Vagina (tissue), 2 donors: ENCODE measurements around the gene NTSR1. TPM values are rescaled to one million over a fixed set of nuclear protein-coding genes. Genes with fewer than 3 reads are reported as not detected.

Source experiments
- DNase-seq, 2 donors: peaks; one replicate each; pipeline ENCODE4 v3.0.0-alpha.2; 2017; ENCODE audit errors: extremely low spot score in 2 of 2
- H3K27ac ChIP-seq: fragments of 200-600 bp; sonication (generic); one replicate; pipeline ENCODE4 v1.5.1; 2019
- H3K27me3 ChIP-seq: fragments of 200-600 bp; sonication (generic); one replicate; pipeline ENCODE4 v1.5.1; 2019
- H3K36me3 ChIP-seq, 2 donors: fragments of 200-600 bp; sonication (generic); one replicate each; pipeline ENCODE4 v1.5.1; 2017 to 2019
- H3K4me1 ChIP-seq: fragments of 200-600 bp; sonication (generic); one replicate; pipeline ENCODE4 v1.5.1; 2019
- H3K4me3 ChIP-seq, 2 donors: fragments of 200-600 bp; sonication (generic); 1 replicate in 1 of 2; 2 replicates in 1 of 2; pipeline ENCODE4 v1.5.1; 2016 to 2019
- H3K9me3 ChIP-seq: fragments of 200-600 bp; sonication (generic); one replicate; pipeline ENCODE4 v1.5.1; 2019
- CTCF ChIP-seq, 3 experiments: fragments of 450-650 bp in 2 of 3; fragments of 200-600 bp in 1 of 3; sonication (generic) in 1 of 3; IDR thresholded peaks; one replicate each; pipeline ENCODE4 v1.5.1; 2017 to 2019; ENCODE audit warnings: antibody characterized with exemption in 3 of 3, mild to moderate bottlenecking in 2 of 3, moderate library complexity in 2 of 3
- POLR2A ChIP-seq, 2 donors: fragments of 450-650 bp; IDR thresholded peaks; one replicate each; pipeline ENCODE4 v1.6.1; 2017; ENCODE audit warnings: antibody characterized with exemption in 2 of 2, mild to moderate bottlenecking in 2 of 2, moderate library complexity in 2 of 2
- POLR2AphosphoS5 ChIP-seq, 2 donors: sonication (generic); formaldehyde crosslinking; IDR thresholded peaks; one replicate each; pipeline ENCODE4 v1.9.0; 2017; ENCODE audit warnings: antibody characterized with exemption in 2 of 2, mild to moderate bottlenecking in 2 of 2, low read depth in 1 of 2; ENCODE audit not compliant: insufficient read depth in 1 of 2
- intact Hi-C: fragments of 100-400 bp; cut with DNase I; formaldehyde crosslinking; loops from one replicate; pipeline ENCODE4 v1.15.1; 2023
- total RNA-seq: library from RNA; depleted of rRNA; stranded (reverse); fragments of >200 nt; gene quantifications from one replicate; pipeline ENCODE4 v1.2.3, GENCODE V29; 2016

The NTSR1 gene
- total RNA-seq, 1 donor from 2014 or later: 0.49 TPM

- no peak for TF ChIP-seq CTCF (IDR thresholded peaks at IDR 0.05)
- no peak for TF ChIP-seq POLR2A (IDR thresholded peaks at IDR 0.05)
- no peak for TF ChIP-seq POLR2AphosphoS5 (IDR thresholded peaks at IDR 0.05; ENCODE audit: insufficient read depth in 1 of 2, low read depth in 1 of 2)
- Histone ChIP-seq H3K4me3 (no peak overlapping the region), H3K9me3 (no peaks in the 10 kb centered on the region), H3K27ac (no peak overlapping the region), H3K36me3 (no peaks in the 10 kb centered on the region), H3K4me1 (peaks cover 8% of the 10 kb centered on the region), H3K27me3 (no peaks in the 10 kb centered on the region)
- DNase-seq: no peak
- intact Hi-C loops: no loop called here
Observed at GRCh38 chr20:62765021-62765420, 56.4 kb downstream of the NTSR1 start.

- no peak for DNase-seq
- Histone ChIP-seq H3K27ac (no peak overlapping the region), H3K36me3 (no peaks in the 10 kb centered on the region), H3K4me1 (peaks cover 8% of the 10 kb centered on the region), H3K4me3 (no peak overlapping the region), H3K9me3 (no peaks in the 10 kb centered on the region), H3K27me3 (no peaks in the 10 kb centered on the region)
- TF ChIP-seq CTCF (IDR thresholded peaks at IDR 0.05): no peak
- TF ChIP-seq POLR2AphosphoS5 (IDR thresholded peaks at IDR 0.05; ENCODE audit: insufficient read depth in 1 of 2, low read depth in 1 of 2): no peak
- no peak for TF ChIP-seq POLR2A (IDR thresholded peaks at IDR 0.05)
- intact Hi-C loops: no loop called here
Observed at GRCh38 chr20:62765432-62766070, 56.9 kb downstream of the NTSR1 start.

- Histone ChIP-seq H3K4me1 (peaks cover 8% of the 10 kb centered on the region), H3K4me3 (no peak overlapping the region), H3K27me3 (no peaks in the 10 kb centered on the region), H3K27ac (no peak overlapping the region), H3K9me3 (no peaks in the 10 kb centered on the region), H3K36me3 (no peaks in the 10 kb centered on the region)
- TF ChIP-seq POLR2A (IDR thresholded peaks at IDR 0.05) (no peak), POLR2AphosphoS5 (IDR thresholded peaks at IDR 0.05; ENCODE audit: insufficient read depth in 1 of 2, low read depth in 1 of 2) (no peak), CTCF (IDR thresholded peaks at IDR 0.05) (no peak)
- intact Hi-C loops: no loop called here
- no peak for DNase-seq
Observed at GRCh38 chr20:62766071-62766450, 57.4 kb downstream of the NTSR1 start.

GRCh38 chr20:62766716-62767115 is 58.1 kb downstream of the NTSR1 start:
- H3K4me1 ChIP-seq: peaks cover 8% of the 10 kb centered on the region
- DNase-seq: no peak
- no peak overlapping the region for H3K4me3 ChIP-seq
- H3K36me3 ChIP-seq: no peaks in the 10 kb centered on the region
- no peak for TF ChIP-seq POLR2AphosphoS5 (IDR thresholded peaks at IDR 0.05; ENCODE audit: insufficient read depth in 1 of 2, low read depth in 1 of 2)
- H3K9me3 ChIP-seq: no peaks in the 10 kb centered on the region
- intact Hi-C loops: no loop called here
- H3K27me3 ChIP-seq: no peaks in the 10 kb centered on the region
- no peak overlapping the region for H3K27ac ChIP-seq

GRCh38 chr20:62768234-62768546 is 59.6 kb downstream of the NTSR1 start:
- Histone ChIP-seq H3K9me3 (no peaks in the 10 kb centered on the region), H3K27me3 (no peaks in the 10 kb centered on the region), H3K27ac (no peak overlapping the region), H3K4me1 (peaks cover 8% of the 10 kb centered on the region), H3K36me3 (no peaks in the 10 kb centered on the region), H3K4me3 (no peak overlapping the region)
- no peak for TF ChIP-seq POLR2A (IDR thresholded peaks at IDR 0.05)
- no peak for TF ChIP-seq POLR2AphosphoS5 (IDR thresholded peaks at IDR 0.05; ENCODE audit: insufficient read depth in 1 of 2, low read depth in 1 of 2)
- no peak for TF ChIP-seq CTCF (IDR thresholded peaks at IDR 0.05)
- intact Hi-C loops: no loop called here
- DNase-seq: no peak
